Fibroblast of lung (primary cell): ENCODE data around the gene DISP1. TPM values are rescaled to one million over a fixed set of nuclear protein-coding genes. Genes with fewer than 3 reads are reported as not detected.
A peak's percentile ranks its signal among the peaks of the same experiment; 100 is the strongest.

Source experiments
- DNase-seq, 2 donors: peaks; one replicate each; pipeline versions ENCODE4 v3.0.0 to v3.0.0-alpha.2; 2010; ENCODE audit warnings: low read depth in 2 of 2
- H2AFZ ChIP-seq: 2 replicates; pipeline ENCODE4 v1.5.1; 2012; ENCODE audit warnings: low read length, control low read depth, inconsistent platforms
- H3K27ac ChIP-seq: 2 replicates; pipeline ENCODE4 v1.5.1; 2011; ENCODE audit warnings: low read length, control low read depth; ENCODE audit not compliant: insufficient read depth
- H3K27me3 ChIP-seq: 2 replicates; pipeline ENCODE4 v1.5.1; 2011; ENCODE audit warnings: mild to moderate bottlenecking, low read length; ENCODE audit not compliant: control insufficient read depth, insufficient read depth
- H3K36me3 ChIP-seq: 2 replicates; pipeline ENCODE4 v1.5.1; 2011; ENCODE audit warnings: low read length; ENCODE audit not compliant: control insufficient read depth, insufficient read depth
- H3K4me1 ChIP-seq: 2 replicates; pipeline ENCODE4 v1.5.1; 2011; ENCODE audit warnings: low read length; ENCODE audit not compliant: control insufficient read depth, insufficient read depth; ENCODE audit errors: extremely low read depth
- H3K4me2 ChIP-seq: 2 replicates; pipeline ENCODE4 v1.5.1; 2011; ENCODE audit warnings: low read length, control low read depth; ENCODE audit not compliant: insufficient read depth; ENCODE audit errors: extremely low read depth
- H3K4me3 ChIP-seq, 4 experiments: fragments of 200-600 bp in 1 of 4; sonication (generic) in 1 of 4; replicated peaks in 1 of 4; 2 replicates each; pipeline ENCODE4 v1.5.1; 2011 to 2016; ENCODE audit warnings: low read length in 4 of 4, low read depth in 3 of 4, mild to moderate bottlenecking in 3 of 4, control low read depth in 2 of 4, inconsistent platforms in 1 of 4, mixed read lengths in 1 of 4; ENCODE audit not compliant: insufficient read depth in 1 of 4; ENCODE audit errors: control extremely low read depth in 1 of 4
- H3K79me2 ChIP-seq: 2 replicates; pipeline ENCODE4 v1.5.1; 2012; ENCODE audit warnings: mild to moderate bottlenecking, low read length, inconsistent platforms; ENCODE audit not compliant: control insufficient read depth, insufficient read depth
- H3K9ac ChIP-seq: 2 replicates; pipeline ENCODE4 v1.5.1; 2011; ENCODE audit warnings: mild to moderate bottlenecking, low read length, control low read depth; ENCODE audit not compliant: insufficient read depth
- H3K9me3 ChIP-seq: 2 replicates; pipeline ENCODE4 v1.5.1; 2012; ENCODE audit warnings: low read depth, low read length; ENCODE audit not compliant: control insufficient read depth, insufficient read depth
- H4K20me1 ChIP-seq: 2 replicates; pipeline ENCODE4 v1.5.1; 2011; ENCODE audit warnings: low read length; ENCODE audit not compliant: control insufficient read depth, insufficient read depth; ENCODE audit errors: extremely low read depth
- CTCF ChIP-seq, 2 donors: IDR thresholded peaks in 1 of 2; conservative IDR thresholded peaks in 1 of 2; 1 replicate in 1 of 2; 2 replicates in 1 of 2; pipeline ENCODE4 v1.5.1; 2011 to 2012; ENCODE audit warnings: low read length in 2 of 2, control low read depth in 1 of 2, inconsistent platforms in 1 of 2, low read depth in 1 of 2, mild to moderate bottlenecking in 1 of 2
- EZH2 ChIP-seq: IDR thresholded peaks from 2 replicates; pipeline ENCODE4 v1.5.1; 2012; ENCODE audit warnings: low read length, control low read depth, mild to moderate bottlenecking; ENCODE audit errors: missing control alignments
- polyA plus RNA-seq, 2 donors: library from polyadenylated mRNA; depleted of rRNA in 1 of 2; stranded (reverse) in 1 of 2; unstranded in 1 of 2; fragments of >200 nt; gene quantifications; 2 replicates each; pipeline ENCODE4 v1.2.1, GENCODE V29; 2011 to 2012; ENCODE audit warnings: missing spikeins in 1 of 2
- total RNA-seq: library from RNA; depleted of rRNA; stranded (reverse); fragments of >200 nt; gene quantifications from 2 replicates; pipeline ENCODE4 v1.2.1, GENCODE V29; 2014

The DISP1 gene
- total and polyA plus RNA-seq, 2 donors (not counting 1 experiment from before 2014, with no cell fraction given), result 5.9 to 8.7 TPM

- Histone ChIP-seq H3K4me2 (no peak overlapping the region), H3K27ac (no peak overlapping the region), H3K36me3 (no peaks in the 10 kb centered on the region), H2AFZ (no peak overlapping the region), H3K9ac (no peak overlapping the region), H3K4me3 (no peak overlapping the region), H3K4me1 (no peaks in the 10 kb centered on the region), H3K9me3 (no peaks in the 10 kb centered on the region), H3K27me3 (no peaks in the 10 kb centered on the region), H3K79me2 (no peaks in the 10 kb centered on the region), H4K20me1 (no peaks in the 10 kb centered on the region)
- no peak for DNase-seq
- no peak for TF ChIP-seq EZH2
- no peak for TF ChIP-seq CTCF (conservative IDR thresholded peaks at IDR 0.05 in 1 of 2, IDR thresholded peaks at IDR 0.05 in 1 of 2; ENCODE audit: low read depth in 1 of 2, low read length in 2 of 2)
Observed at GRCh38 chr1:222833356-222833876, 18.6 kb downstream of the DISP1 start.

GRCh38 chr1:222843469-222844410 is 28.9 kb downstream of the DISP1 start:
- DNase-seq, result peak in 1 of 2 donors; percentile 30
- Histone ChIP-seq H3K9me3 (no peaks in the 10 kb centered on the region), H3K4me1 (no peaks in the 10 kb centered on the region), H3K27me3 (no peaks in the 10 kb centered on the region), H2AFZ (no peak overlapping the region), H3K9ac (no peak overlapping the region), H3K79me2 (no peaks in the 10 kb centered on the region), H3K27ac (no peak overlapping the region), H3K4me3 (no peak overlapping the region), H3K36me3 (no peaks in the 10 kb centered on the region), H4K20me1 (no peaks in the 10 kb centered on the region), H3K4me2 (no peak overlapping the region)
- no peak for TF ChIP-seq CTCF (conservative IDR thresholded peaks at IDR 0.05 in 1 of 2, IDR thresholded peaks at IDR 0.05 in 1 of 2; ENCODE audit: low read depth in 1 of 2, low read length in 2 of 2)
- no peak for TF ChIP-seq EZH2

- no peaks in the 10 kb centered on the region for H3K9me3 ChIP-seq
- no peaks in the 10 kb centered on the region for H4K20me1 ChIP-seq
- no peak for TF ChIP-seq EZH2
- no peak for TF ChIP-seq CTCF (conservative IDR thresholded peaks at IDR 0.05 in 1 of 2, IDR thresholded peaks at IDR 0.05 in 1 of 2; ENCODE audit: low read depth in 1 of 2, low read length in 2 of 2)
- H3K4me2 ChIP-seq, result no peak overlapping the region
- no peaks in the 10 kb centered on the region for H3K4me1 ChIP-seq
- H2AFZ ChIP-seq, result no peak overlapping the region
- DNase-seq, result no peak
- H3K9ac ChIP-seq, result no peak overlapping the region
- H3K27me3 ChIP-seq, result no peaks in the 10 kb centered on the region
- H3K36me3 ChIP-seq, result no peaks in the 10 kb centered on the region
- H3K79me2 ChIP-seq, result no peaks in the 10 kb centered on the region
- no peak overlapping the region for H3K27ac ChIP-seq
- no peak overlapping the region for H3K4me3 ChIP-seq
Observed at GRCh38 chr1:222844411-222844779, 29.6 kb downstream of the DISP1 start.
